ENCODE results near the gene ETNK2.

Gene ETNK2

GRCh38 chr1:204151552-204152309 is at the start of gene ETNK2:
Gene ETNK2 (minus strand): TSS chr1:204152044. CDS start chr1:204151852, 192 bp downstream.
- peak; percentile 43 for DNase-seq

- DNase-seq = no peak
These were observed 49.6 kb upstream of the ETNK2 start for GRCh38 chr1:204201348-204202040.

GRCh38 chr1:204199579-204199978 is 47.7 kb upstream of the ETNK2 start:
- DNase-seq = no peak

GRCh38 chr1:204198348-204199340 is 46.8 kb upstream of the ETNK2 start:
- no peak for DNase-seq

GRCh38 chr1:204197068-204197467 is 45.2 kb upstream of the ETNK2 start:
- no peak for DNase-seq

- no peak for DNase-seq
These were observed 44.4 kb upstream of the ETNK2 start, which contains the start of gene KISS1 for GRCh38 chr1:204196068-204196795. Gene KISS1 (minus strand): TSS chr1:204196491. CDS start chr1:204192876, 3,615 bp downstream.

- no peak for DNase-seq
These were observed 42.9 kb upstream of the ETNK2 start for GRCh38 chr1:204194771-204195170.

GRCh38 chr1:204194080-204194479 is 42.2 kb upstream of the ETNK2 start:
- no peak for DNase-seq

- DNase-seq = no peak
These were observed 40.9 kb upstream of the ETNK2 start for GRCh38 chr1:204192589-204193352.

GRCh38 chr1:204192046-204192445 is 40.2 kb upstream of the ETNK2 start:
- DNase-seq = no peak

GRCh38 chr1:204191456-204191855 is 39.6 kb upstream of the ETNK2 start:
- no peak for DNase-seq

- no peak for DNase-seq
These were observed 38.7 kb upstream of the ETNK2 start for GRCh38 chr1:204190212-204191211.

GRCh38 chr1:204188959-204189639 is 37.3 kb upstream of the ETNK2 start:
- DNase-seq = no peak

- no peak for DNase-seq
These were observed 34.8 kb upstream of the ETNK2 start for GRCh38 chr1:204186597-204186996.

GRCh38 chr1:204181116-204181515 is 29.3 kb upstream of the ETNK2 start:
- DNase-seq = no peak

GRCh38 chr1:204180133-204180532 is 28.3 kb upstream of the ETNK2 start:
- no peak for DNase-seq

- DNase-seq = no peak
These were observed 26.8 kb upstream of the ETNK2 start for GRCh38 chr1:204178487-204179281.

GRCh38 chr1:204177133-204177532 is 25.3 kb upstream of the ETNK2 start:
- DNase-seq = no peak

- no peak for DNase-seq
These were observed 24.2 kb upstream of the ETNK2 start for GRCh38 chr1:204176049-204176448.
